HG03571 (cell line): ENCODE measurements around the gene PNMA8C.
"Not testable (repeated sequence)": the region's sequence is repeated elsewhere in the genome, so short reads cannot be mapped to it uniquely, and the experiment has no call there.

Source experiments
- ATAC-seq: cut with Tn5 transposase; IDR thresholded peaks from one replicate; pipeline ENCODE4 v1.9.1; 2021; ENCODE audit not compliant: unreplicated experiment

The PNMA8C gene

GRCh38 chr19:46390866-46391265, 37.9 kb downstream of the PNMA8C start:
- no peak for ATAC-seq

- no peak for ATAC-seq
These were observed 38.4 kb downstream of the PNMA8C start for GRCh38 chr19:46390121-46390858.

- ATAC-seq = no peak
These were observed 40.2 kb downstream of the PNMA8C start for GRCh38 chr19:46388311-46389095.

GRCh38 chr19:46387713-46388130, 41.0 kb downstream of the PNMA8C start:
- ATAC-seq = no peak

- no peak for ATAC-seq
These were observed 41.6 kb downstream of the PNMA8C start for GRCh38 chr19:46386996-46387712.

- no peak for ATAC-seq
These were observed 42.6 kb downstream of the PNMA8C start for GRCh38 chr19:46386151-46386550.

- ATAC-seq = no peak
These were observed 43.1 kb downstream of the PNMA8C start for GRCh38 chr19:46385636-46386035.

- no peak for ATAC-seq
These were observed 44.3 kb downstream of the PNMA8C start for GRCh38 chr19:46384396-46384795.

- ATAC-seq = no peak
These were observed 44.9 kb downstream of the PNMA8C start for GRCh38 chr19:46383846-46384245.

- ATAC-seq = no peak
These were observed 45.4 kb downstream of the PNMA8C start for GRCh38 chr19:46383171-46383815.

GRCh38 chr19:46381756-46382345, 46.9 kb downstream of the PNMA8C start:
- ATAC-seq = no peak

- ATAC-seq = no peak
These were observed 47.4 kb downstream of the PNMA8C start for GRCh38 chr19:46381346-46381745.

GRCh38 chr19:46380690-46381089, 48.0 kb downstream of the PNMA8C start:
- ATAC-seq = no peak

GRCh38 chr19:46378268-46378667, 50.5 kb downstream of the PNMA8C start:
- no peak for ATAC-seq

GRCh38 chr19:46376241-46377153, 52.2 kb downstream of the PNMA8C start:
- ATAC-seq = no peak

GRCh38 chr19:46375476-46376067, 53.2 kb downstream of the PNMA8C start:
- ATAC-seq = not testable (repeated sequence)
